HepG2 (cell line): ENCODE results near the gene CTNNBIP1. TPM values are rescaled to one million over a fixed set of nuclear protein-coding genes. Genes with fewer than 3 reads are reported as not detected.

Experiments
- ATAC-seq: fragments of 200-7000 bp; cut with Tn5 transposase; 3 replicates; pipeline ENCODE4 v1.9.1; 2020; ENCODE audit warnings: mild to moderate bottlenecking, moderate library complexity
- BruUV-seq: library from RNA; stranded (reverse); fragments of 400-500 nt; replicated peaks from 2 replicates; lab custom pipeline; 2021; lab: Mats Ljungman, UMichigan
- CTCF ChIA-PET: fragments of 300-600 bp; formaldehyde crosslinking; extraction: SDS; loops from one replicate; lab custom pipeline; 2021; ENCODE audit warnings: low total read pairs, inconsistent platforms, low intra/inter-chr PET ratio; lab: Yijun Ruan, JAX
- POLR2A ChIA-PET: fragments of 350-600 bp; sonication (Branson Sonifier 250); formaldehyde crosslinking; loops from one replicate; lab custom pipeline; 2020; ENCODE audit warnings: antibody characterized with exemption, inconsistent platforms; lab: Yijun Ruan, JAX
- DNase-seq: peaks from one replicate; pipeline ENCODE4 v3.0.0-alpha.2; 2015; ENCODE audit warnings: low spot score
- FAIRE-seq: peaks from 3 replicates; lab custom pipeline; 2011; peaks lifted over from hg19 to GRCh38; lab: Jason Lieb, UNC
- H2AFZ ChIP-seq: one replicate; pipeline ENCODE4 v1.6.1; 2011; ENCODE audit warnings: low read length, inconsistent platforms
- H3K27ac ChIP-seq: fragments of 300-600 bp; 3 replicates; pipeline ENCODE4 v1.8.0; 2011; ENCODE audit warnings: mixed run types, mild to moderate bottlenecking, mixed read lengths, low read length, inconsistent platforms; ENCODE audit not compliant: insufficient read depth; ENCODE audit errors: extremely low read length
- H3K27me3 ChIP-seq, 2 experiments: fragments of 200-600 bp in 1 of 2; 2 replicates in 1 of 2; 3 replicates in 1 of 2; pipeline versions ENCODE4 v1.6.0 to v1.8.0; 2011; ENCODE audit warnings: low read length in 2 of 2, mild to moderate bottlenecking in 2 of 2, moderate library complexity in 2 of 2, inconsistent platforms in 1 of 2; ENCODE audit not compliant: insufficient read depth in 2 of 2, control insufficient read depth in 1 of 2
- H3K36me3 ChIP-seq, 2 experiments: fragments of 200-600 bp in 1 of 2; replicated peaks in 1 of 2; 2 replicates in 1 of 2; 3 replicates in 1 of 2; pipeline versions ENCODE4 v1.5.1 to v1.8.0; 2011; ENCODE audit warnings: low read length in 2 of 2, inconsistent platforms in 1 of 2; ENCODE audit not compliant: insufficient read depth in 2 of 2, control insufficient read depth in 1 of 2
- H3K4me1 ChIP-seq: 2 replicates; pipeline ENCODE4 v1.5.1; 2012; ENCODE audit warnings: low read length, inconsistent platforms; ENCODE audit not compliant: insufficient read depth
- H3K4me2 ChIP-seq: 2 replicates; pipeline ENCODE4 v1.6.0; 2011; ENCODE audit warnings: low read depth, low read length, inconsistent platforms
- H3K4me3 ChIP-seq, 3 experiments: fragments of 200-600 bp in 1 of 3; sonication (generic), shearing (Covaris generic) in 1 of 3; replicated peaks in 1 of 3; 2 replicates each; pipeline ENCODE4 v1.5.1; 2011 to 2016; ENCODE audit warnings: low read length in 3 of 3, inconsistent platforms in 2 of 3, low read depth in 2 of 3, mild to moderate bottlenecking in 2 of 3, control low read depth in 1 of 3, mixed read lengths in 1 of 3; ENCODE audit not compliant: insufficient read depth in 1 of 3
- H3K79me2 ChIP-seq: one replicate; pipeline ENCODE4 v1.6.1; 2011; ENCODE audit warnings: low read length, inconsistent platforms; ENCODE audit not compliant: insufficient read depth
- H3K9ac ChIP-seq: 2 replicates; pipeline ENCODE4 v1.6.0; 2011; ENCODE audit warnings: mild to moderate bottlenecking, low read depth, low read length, inconsistent platforms; ENCODE audit not compliant: insufficient read depth
- H3K9me3 ChIP-seq: 2 replicates; pipeline ENCODE4 v1.5.1; 2012; ENCODE audit warnings: mild to moderate bottlenecking, low read length
- H4K20me1 ChIP-seq: 2 replicates; pipeline ENCODE4 v1.6.0; 2011; ENCODE audit warnings: inconsistent platforms, mild to moderate bottlenecking, low read length, moderate library complexity; ENCODE audit not compliant: insufficient read depth
- ELF1 ChIP-seq: sonication (generic); formaldehyde crosslinking; IDR thresholded peaks from 2 replicates; pipeline ENCODE4 v1.4.0; 2020; ENCODE audit warnings: missing genetic modification reagents
- ESRRA ChIP-seq: sonication (generic); formaldehyde crosslinking; IDR thresholded peaks from 2 replicates; pipeline ENCODE4 v1.5.1; 2020; ENCODE audit warnings: mild to moderate bottlenecking, low read depth, missing genetic modification reagents
- HDAC2 ChIP-seq: sonication (generic); formaldehyde crosslinking; IDR thresholded peaks from 2 replicates; pipeline ENCODE4 v1.4.0; 2020; ENCODE audit warnings: missing genetic modification reagents
- KMT2A ChIP-seq: sonication (generic); formaldehyde crosslinking; IDR thresholded peaks from 2 replicates; pipeline ENCODE4 v1.4.0; 2020; ENCODE audit warnings: missing genetic modification reagents
- NONO ChIP-seq, 2 experiments: fragments of 450-650 bp in 1 of 2; sonication (generic) in 1 of 2; formaldehyde crosslinking in 1 of 2; IDR thresholded peaks in 1 of 2; conservative IDR thresholded peaks in 1 of 2; 2 replicates each; pipeline versions ENCODE4 v1.6.1 to v1.8.0; 2017 to 2022; ENCODE audit warnings: mild to moderate bottlenecking in 1 of 2, missing genetic modification reagents in 1 of 2, moderate library complexity in 1 of 2
- SIN3A ChIP-seq: IDR thresholded peaks from 2 replicates; pipeline ENCODE4 v1.6.1; 2011; ENCODE audit warnings: low read depth, mild to moderate bottlenecking, control low read depth, low read length, borderline replicate concordance
- SMC3 ChIP-seq: IDR thresholded peaks from 2 replicates; pipeline ENCODE4 v1.6.1; 2011; ENCODE audit warnings: low read length, improper control_type of control experiment
- SP4 ChIP-seq: sonication (generic); formaldehyde crosslinking; IDR thresholded peaks from 2 replicates; pipeline ENCODE4 v1.8.1; 2023; ENCODE audit warnings: mild to moderate bottlenecking, missing genetic modification reagents
- ZNF292 ChIP-seq: sonication (generic); formaldehyde crosslinking; IDR thresholded peaks from 2 replicates; pipeline ENCODE4 v1.8.1; 2022; ENCODE audit warnings: mild to moderate bottlenecking, low read depth, missing genetic modification reagents, borderline replicate concordance
- ZNF496 ChIP-seq: sonication (generic); formaldehyde crosslinking; IDR thresholded peaks from 2 replicates; pipeline ENCODE4 v1.8.1; 2023; ENCODE audit warnings: mild to moderate bottlenecking, moderate library complexity, missing genetic modification reagents; ENCODE audit not compliant: insufficient replicate concordance
- ZNF883 ChIP-seq: sonication (generic); formaldehyde crosslinking; IDR thresholded peaks from 2 replicates; pipeline ENCODE4 v1.5.1; 2020; ENCODE audit warnings: mild to moderate bottlenecking, missing genetic modification reagents; ENCODE audit errors: not compliant biosample characterization
- ZSCAN12 ChIP-seq: sonication (generic); formaldehyde crosslinking; IDR thresholded peaks from 2 replicates; pipeline ENCODE4 v1.9.0; 2021; ENCODE audit warnings: mild to moderate bottlenecking, missing genetic modification reagents
- WGBS: methylation state at CpG from one replicate; pipeline ENCODE4 v1.1.6; 2017; ENCODE audit warnings: low lambda C conversion rate; 5-methylcytosine and 5-hydroxymethylcytosine counted together
- in situ Hi-C: cut with HindIII; loops from 2 replicates; pipeline ENCODE4 v1.10.0; 2017; ENCODE audit warnings: low pct_unique_long_range_greater_than_20kb; ENCODE audit not compliant: extremely low pct_ligation_motif_present
- intact Hi-C: fragments of 100-400 bp; cut with micrococcal nuclease; formaldehyde crosslinking; loops from one replicate; pipeline ENCODE4 v1.10.0; 2022; ENCODE audit not compliant: unreplicated experiment
- polyA plus RNA-seq, 8 experiments: library from polyadenylated mRNA; depleted of rRNA in 3 of 8; stranded (reverse) in 7 of 8; unstranded in 1 of 8; fragments of >200 nt; fragmentation: Illumina TruSeq in 4 of 8; extraction: Trizol in 4 of 8; gene quantifications; 2 replicates each; pipeline versions ENCODE4 v1.2.1 to v1.2.3, GENCODE V29; 2011 to 2016; ENCODE audit warnings: low read depth in 4 of 8, missing spikeins in 1 of 8, mixed read lengths in 1 of 8; ENCODE audit not compliant: insufficient read depth in 1 of 8
- total RNA-seq, 5 experiments: library from RNA; depleted of rRNA; stranded (reverse); fragments of >200 nt; fragmentation: Illumina TruSeq; extraction: Trizol; gene quantifications; 2 replicates each; pipeline ENCODE4 v1.2.3, GENCODE V29; 2016; ENCODE audit warnings: low read depth in 1 of 5
- TF ChIP-seq, protein P1 (sequence below): sonication (generic); formaldehyde crosslinking; IDR thresholded peaks from 2 replicates; pipeline ENCODE4 v1.8.0; 2022; ENCODE audit warnings: mild to moderate bottlenecking, missing genetic modification reagents; ENCODE audit not compliant: insufficient replicate concordance
- TF ChIP-seq, protein P2 (sequence below): sonication (generic); formaldehyde crosslinking; IDR thresholded peaks from 2 replicates; pipeline ENCODE4 v1.4.0; 2020; ENCODE audit warnings: mild to moderate bottlenecking, missing genetic modification reagents
- TF ChIP-seq, protein P3 (sequence below): sonication (generic); formaldehyde crosslinking; IDR thresholded peaks from 2 replicates; pipeline ENCODE4 v1.4.0; 2020; ENCODE audit warnings: missing genetic modification reagents

The CTNNBIP1 gene
- total and polyA plus RNA-seq, 2 of the 13 experiments (the other 11 are each of a cell fraction or from before 2014, with no cell fraction given), result 71.7 to 83.0 TPM

DNA sequence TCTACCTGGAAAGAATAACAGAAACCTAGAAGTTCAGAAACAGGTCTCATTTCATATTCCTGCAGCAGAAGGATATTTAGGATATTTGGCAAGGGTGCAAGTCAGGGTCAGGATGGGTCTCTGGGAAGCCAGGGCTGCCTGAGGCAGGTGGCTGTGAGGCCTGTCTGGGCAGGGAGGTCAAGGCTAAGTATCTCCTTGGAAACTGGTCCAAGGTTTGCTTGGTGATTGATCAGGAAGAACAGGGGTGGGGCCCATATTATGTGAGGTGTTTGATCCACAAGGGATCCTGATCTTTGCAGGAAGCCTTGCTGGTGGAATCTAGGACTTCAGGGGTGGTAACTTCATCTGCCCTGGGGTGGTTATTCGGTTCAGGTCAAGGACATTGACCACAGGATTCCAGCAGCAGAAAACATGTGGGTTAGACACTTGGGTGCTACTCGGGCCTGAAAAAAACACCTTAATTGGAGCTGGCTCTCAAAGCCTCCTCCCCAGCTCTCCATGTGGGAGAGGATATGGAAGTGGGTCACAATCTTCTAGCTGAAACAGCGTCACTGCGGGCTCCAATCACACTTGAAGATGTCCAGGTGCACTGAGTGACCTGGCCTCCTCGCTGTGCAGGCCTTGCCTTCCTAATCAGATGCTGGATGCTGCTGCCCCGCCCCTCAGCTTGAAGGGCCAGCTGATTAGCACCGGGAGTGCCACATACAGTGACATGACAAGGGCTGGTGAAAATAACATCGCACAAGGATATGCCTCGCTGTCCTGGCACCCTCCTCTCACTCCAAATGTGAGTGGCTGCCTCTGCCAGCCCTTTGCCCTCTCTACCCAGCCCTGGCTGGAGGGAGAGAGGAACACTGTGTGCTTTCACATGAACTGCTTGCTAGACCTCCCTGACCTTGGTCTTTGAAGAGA, 8.7 kb downstream of the CTNNBIP1 start (continued):
- TF ChIP-seq HDAC2 (CRISPR knock-in tag), result peak; percentile 22; the same call in 1 of the 2 replicates

DNA sequence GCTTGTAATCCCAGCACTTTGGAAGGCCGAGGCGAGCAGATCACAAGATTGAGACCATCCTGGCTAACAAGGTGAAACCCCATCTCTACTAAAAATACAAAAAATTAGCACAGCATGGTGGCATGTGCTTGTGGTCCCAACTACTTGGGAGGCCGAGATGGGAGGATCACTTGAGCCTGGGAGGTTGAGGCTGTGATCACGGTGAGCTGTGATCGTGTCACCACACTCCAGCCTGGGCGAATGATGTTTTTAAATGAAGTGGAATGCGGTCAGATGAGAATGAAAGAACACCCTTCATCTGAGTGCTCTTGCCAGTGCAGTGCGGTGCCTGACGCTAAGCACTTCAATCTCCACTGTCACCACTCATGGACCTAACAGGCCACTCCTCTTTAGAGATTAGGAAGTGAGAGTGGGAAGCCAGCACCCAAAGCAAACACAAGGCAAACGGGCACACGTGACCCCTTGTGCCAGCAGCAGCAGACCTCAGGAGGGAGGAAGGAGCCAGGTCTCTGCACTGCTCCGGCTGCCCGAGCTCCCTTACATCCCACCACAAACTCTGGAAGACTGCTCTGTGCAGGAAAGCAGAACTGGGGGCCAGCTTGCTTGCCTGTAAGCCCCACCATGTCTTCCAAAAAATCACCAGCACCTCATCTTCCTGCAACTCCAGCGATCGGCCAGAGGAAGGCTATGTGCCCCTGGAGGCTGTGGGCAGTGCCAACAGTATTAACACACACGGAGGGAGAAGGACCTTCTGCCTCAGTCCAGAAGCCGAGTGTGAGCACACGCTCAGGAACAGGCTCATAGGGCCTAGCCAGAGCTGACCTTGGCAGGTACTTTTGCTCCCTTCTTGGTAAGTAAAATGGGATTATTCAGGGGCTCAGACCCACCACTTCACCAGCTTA, 9.7 kb downstream of the CTNNBIP1 start:
- Histone ChIP-seq H3K9ac (peak overlapping the region; percentile 44; the same call in 1 of the 2 replicates), H4K20me1 (peaks cover 4% of the 10 kb centered on the region; the same call in 1 of the 2 replicates), H3K9me3 (no peaks in the 10 kb centered on the region), H3K4me3 (peak overlapping the region in 1 of 3 experiments; percentile 56; a peak in 3 of 6 replicates), H2AFZ (no peak overlapping the region), H3K4me1 (peaks cover 58% of the 10 kb centered on the region), H3K27me3 (no peaks in the 10 kb centered on the region; a peak in 1 of 5 replicates), H3K27ac (peak overlapping the region; percentile 56), H3K36me3 (no peaks in the 10 kb centered on the region; a peak in 1 of 5 replicates), H3K79me2 (peaks cover 43% of the 10 kb centered on the region), H3K4me2 (peak overlapping the region; percentile 83)
- BruUV-seq, result no TSS peak
- intact Hi-C loops, result loop anchor here (5.0 kb wide), 1 partner anchor 42 kb away; the partner anchor contains the start of genes LZIC and NMNAT1
- CTCF ChIA-PET, result no interaction called here
- 53% methylated on average over 8 of the region's 18 CpGs for WGBS
- DNase-seq, result peak; percentile 88
- peak; percentile 92 for ATAC-seq
- POLR2A ChIA-PET, result interaction anchor here (0.9 to 3.1 kb wide), 6 partner anchors 10 to 43 kb away, joined by 3 to 12 read pairs (median 4); partner anchors contain the start of genes CTNNBIP1, LZIC and NMNAT1
- peak; percentile 81 for FAIRE-seq
- in situ Hi-C loops, result no loop called here
- no peak for TF ChIP-seq NONO (IDR thresholded peaks at IDR 0.05)
- no peak for TF ChIP-seq NONO (CRISPR knock-in tag; conservative IDR thresholded peaks at IDR 0.05)
- TF ChIP-seq, protein P1, sequence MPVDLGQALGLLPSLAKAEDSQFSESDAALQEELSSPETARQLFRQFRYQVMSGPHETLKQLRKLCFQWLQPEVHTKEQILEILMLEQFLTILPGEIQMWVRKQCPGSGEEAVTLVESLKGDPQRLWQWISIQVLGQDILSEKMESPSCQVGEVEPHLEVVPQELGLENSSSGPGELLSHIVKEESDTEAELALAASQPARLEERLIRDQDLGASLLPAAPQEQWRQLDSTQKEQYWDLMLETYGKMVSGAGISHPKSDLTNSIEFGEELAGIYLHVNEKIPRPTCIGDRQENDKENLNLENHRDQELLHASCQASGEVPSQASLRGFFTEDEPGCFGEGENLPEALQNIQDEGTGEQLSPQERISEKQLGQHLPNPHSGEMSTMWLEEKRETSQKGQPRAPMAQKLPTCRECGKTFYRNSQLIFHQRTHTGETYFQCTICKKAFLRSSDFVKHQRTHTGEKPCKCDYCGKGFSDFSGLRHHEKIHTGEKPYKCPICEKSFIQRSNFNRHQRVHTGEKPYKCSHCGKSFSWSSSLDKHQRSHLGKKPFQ, result no peak
- peak; percentile 43; the same call in 1 of the 2 replicates for TF ChIP-seq SIN3A
- TF ChIP-seq ZSCAN12 (CRISPR knock-in tag), result no peak
- TF ChIP-seq, protein P2, sequence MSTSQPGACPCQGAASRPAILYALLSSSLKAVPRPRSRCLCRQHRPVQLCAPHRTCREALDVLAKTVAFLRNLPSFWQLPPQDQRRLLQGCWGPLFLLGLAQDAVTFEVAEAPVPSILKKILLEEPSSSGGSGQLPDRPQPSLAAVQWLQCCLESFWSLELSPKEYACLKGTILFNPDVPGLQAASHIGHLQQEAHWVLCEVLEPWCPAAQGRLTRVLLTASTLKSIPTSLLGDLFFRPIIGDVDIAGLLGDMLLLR (CRISPR knock-in tag), result no peak
- TF ChIP-seq, protein P3, sequence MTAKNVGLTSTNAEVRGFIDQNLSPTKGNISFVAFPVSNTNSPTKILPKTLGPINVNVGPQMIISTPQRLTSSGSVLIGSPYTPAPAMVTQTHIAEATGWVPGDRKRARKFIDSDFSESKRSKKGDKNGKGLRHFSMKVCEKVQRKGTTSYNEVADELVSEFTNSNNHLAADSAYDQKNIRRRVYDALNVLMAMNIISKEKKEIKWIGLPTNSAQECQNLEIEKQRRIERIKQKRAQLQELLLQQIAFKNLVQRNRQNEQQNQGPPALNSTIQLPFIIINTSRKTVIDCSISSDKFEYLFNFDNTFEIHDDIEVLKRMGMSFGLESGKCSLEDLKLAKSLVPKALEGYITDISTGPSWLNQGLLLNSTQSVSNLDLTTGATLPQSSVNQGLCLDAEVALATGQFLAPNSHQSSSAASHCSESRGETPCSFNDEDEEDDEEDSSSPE (CRISPR knock-in tag), result peak; percentile 44; the same call in 1 of the 2 replicates
- TF ChIP-seq KMT2A, result peak; percentile 71
- TF ChIP-seq ESRRA (CRISPR knock-in tag), result no peak
- no peak for TF ChIP-seq ZNF496 (CRISPR knock-in tag)
- no peak for TF ChIP-seq SMC3
- peak; percentile 81; the same call in 1 of the 2 replicates for TF ChIP-seq ZNF292 (CRISPR knock-in tag)
- peak; percentile 38; the same call in 1 of the 2 replicates for TF ChIP-seq ELF1
- no peak for TF ChIP-seq ZNF883
- TF ChIP-seq SP4 (CRISPR knock-in tag), result 0 out of 2 replicates have a peak, but pooled peaks have one; percentile 30
